Vagina (tissue), 2 donors: ENCODE measurements around the gene MYH11.

Experiments used
- CTCF ChIP-seq, 3 experiments: fragments of 450-650 bp in 2 of 3; fragments of 200-600 bp in 1 of 3; sonication (generic) in 1 of 3; IDR thresholded peaks; one replicate each; pipeline ENCODE4 v1.5.1; 2017 to 2019; ENCODE audit warnings: antibody characterized with exemption in 3 of 3, mild to moderate bottlenecking in 2 of 3, moderate library complexity in 2 of 3
- POLR2A ChIP-seq, 2 donors: fragments of 450-650 bp; IDR thresholded peaks; one replicate each; pipeline ENCODE4 v1.6.1; 2017; ENCODE audit warnings: antibody characterized with exemption in 2 of 2, mild to moderate bottlenecking in 2 of 2, moderate library complexity in 2 of 2
- POLR2AphosphoS5 ChIP-seq, 2 donors: sonication (generic); formaldehyde crosslinking; IDR thresholded peaks; one replicate each; pipeline ENCODE4 v1.9.0; 2017; ENCODE audit warnings: antibody characterized with exemption in 2 of 2, mild to moderate bottlenecking in 2 of 2, low read depth in 1 of 2; ENCODE audit not compliant: insufficient read depth in 1 of 2

- TF ChIP-seq POLR2AphosphoS5 (IDR thresholded peaks at IDR 0.05; ENCODE audit: insufficient read depth in 1 of 2, low read depth in 1 of 2), result no peak
- no peak for TF ChIP-seq POLR2A (IDR thresholded peaks at IDR 0.05)
- TF ChIP-seq CTCF (IDR thresholded peaks at IDR 0.05), result no peak
Measured at GRCh38 chr16:15843635-15844279, 13.1 kb downstream of the MYH11 start.
